CD4-positive, alpha-beta memory T cell (primary cell): ENCODE data around the gene RABEP2. TPM values are rescaled to one million over a fixed set of nuclear protein-coding genes. Genes with fewer than 3 reads are reported as not detected.
"Not testable (repeated sequence)": the region's sequence is repeated elsewhere in the genome, so short reads cannot be mapped to it uniquely, and the experiment has no call there.

Experiments used
- CTCF ChIA-PET: fragments of 350-600 bp; sonication (Branson Sonifier 250); formaldehyde crosslinking; loops from one replicate; lab custom pipeline; 2021; ENCODE audit warnings: inconsistent platforms; ENCODE audit not compliant: partially characterized antibody; lab: Charles Lee
- POLR2A ChIA-PET: fragments of 350-600 bp; sonication (Branson Sonifier 250); formaldehyde crosslinking; loops from one replicate; lab custom pipeline; 2021; ENCODE audit not compliant: partially characterized antibody; lab: Charles Lee
- DNase-seq, 5 donors: peaks; one replicate each; pipeline versions ENCODE4 v3.0.0 to v3.0.0-alpha.2; 2020 to 2022; ENCODE audit warnings: mixed read lengths in 1 of 5
- H3K27ac ChIP-seq: one replicate; pipeline ENCODE4 v1.7.0; 2013; ENCODE audit warnings: low read depth, low read length
- H3K27me3 ChIP-seq: 2 replicates; pipeline ENCODE4 v1.7.0; 2013; ENCODE audit warnings: mild to moderate bottlenecking, low read length, moderate library complexity; ENCODE audit not compliant: insufficient read depth
- H3K36me3 ChIP-seq: 2 replicates; pipeline ENCODE4 v1.7.0; 2013; ENCODE audit warnings: mild to moderate bottlenecking, low read length, moderate library complexity; ENCODE audit not compliant: insufficient read depth
- H3K4me1 ChIP-seq: 2 replicates; pipeline ENCODE4 v1.7.0; 2013; ENCODE audit warnings: mild to moderate bottlenecking, low read length, moderate library complexity; ENCODE audit not compliant: insufficient read depth
- H3K4me3 ChIP-seq, 2 donors: one replicate each; pipeline ENCODE4 v1.7.0; 2013; ENCODE audit warnings: low read length in 2 of 2, mild to moderate bottlenecking in 1 of 2
- H3K9me3 ChIP-seq, 2 donors: one replicate each; pipeline ENCODE4 v1.7.0; 2013; ENCODE audit warnings: low read length in 2 of 2, control low read depth in 1 of 2; ENCODE audit not compliant: control insufficient read depth in 1 of 2
- H3K27ac Mint-ChIP-seq, 7 donors: one replicate each; pipeline ENCODE4 v1.8.0; 2020 to 2021; ENCODE audit warnings: mixed read lengths in 7 of 7, mild to moderate bottlenecking in 6 of 7, inconsistent platforms in 3 of 7, moderate library complexity in 3 of 7
- H3K27me3 Mint-ChIP-seq, 2 donors: one replicate each; pipeline ENCODE4 v1.8.0; 2020 to 2021; ENCODE audit warnings: mixed read lengths in 2 of 2
- H3K36me3 Mint-ChIP-seq, 2 donors: one replicate each; pipeline ENCODE4 v1.8.0; 2020 to 2021; ENCODE audit warnings: mixed read lengths in 2 of 2, inconsistent platforms in 1 of 2, mild to moderate bottlenecking in 1 of 2
- H3K4me1 Mint-ChIP-seq, 4 donors: one replicate each; pipeline ENCODE4 v1.8.0; 2020 to 2021; ENCODE audit warnings: mixed read lengths in 4 of 4, mild to moderate bottlenecking in 1 of 4
- H3K4me3 Mint-ChIP-seq, 8 donors: one replicate each; pipeline ENCODE4 v1.8.0; 2020 to 2021; ENCODE audit warnings: mixed read lengths in 8 of 8, mild to moderate bottlenecking in 7 of 8, moderate library complexity in 6 of 8, inconsistent platforms in 3 of 8
- H3K9me3 Mint-ChIP-seq, 8 donors: one replicate each; pipeline ENCODE4 v1.8.0; 2020 to 2021; ENCODE audit warnings: mixed read lengths in 8 of 8, mild to moderate bottlenecking in 5 of 8, inconsistent platforms in 3 of 8, moderate library complexity in 1 of 8
- intact Hi-C: fragments of 100-400 bp; cut with micrococcal nuclease; formaldehyde crosslinking; loops from one replicate; pipeline ENCODE4 v1.15.1; 2023
- polyA plus RNA-seq, 2 donors: library from polyadenylated mRNA; unstranded; fragments of 300-500 nt; fragmentation: Illumina TruSeq; gene quantifications; one replicate each; pipeline ENCODE4 v1.2.3, GENCODE V29; 2021
- total RNA-seq, 2 experiments: library from RNA; stranded (reverse); gene quantifications; one replicate each; pipeline ENCODE4 v1.2.3, GENCODE V29; 2021

The RABEP2 gene
- total and polyA plus RNA-seq, 4 experiments from 2014 or later: 3.1 to 29.0 (median 15.4) TPM

- H3K27me3 ChIP-seq: no peaks in the 10 kb centered on the region
- H3K9me3 ChIP-seq: no peaks in the 10 kb centered on the region
- POLR2A ChIA-PET: no interaction called here
- no peaks in the 10 kb centered on the region for H3K36me3 ChIP-seq
- Mint-ChIP-seq H3K27me3 (no peaks in the 10 kb centered on the region), H3K9me3 (peaks cover 0 to 2% (median 0%) of the 10 kb centered on the region in 8 donors), H3K4me3 (no peak overlapping the region), H3K4me1 (peaks cover 6 to 9% (median 7%) of the 10 kb centered on the region in 4 donors), H3K36me3 (no peaks in the 10 kb centered on the region), H3K27ac (peak overlapping the region in 1 of 7 donors; percentile 53)
- no peak overlapping the region for H3K4me3 ChIP-seq
- H3K27ac ChIP-seq: no peak overlapping the region
- CTCF ChIA-PET: interaction anchor here (0.7 to 5.4 kb wide), 4 partner anchors 34 to 756 kb away, joined by 3 to 65 read pairs (median 3); no protein-coding TSS in a partner anchor
- H3K4me1 ChIP-seq: peaks cover 9% of the 10 kb centered on the region
- intact Hi-C loops: no loop called here
- DNase-seq: no peak
Observed at GRCh38 chr16:28943281-28943680, 18.2 kb upstream of the RABEP2 start.

GRCh38 chr16:28939825-28940224 is 14.8 kb upstream of the RABEP2 start:
- H3K4me3 ChIP-seq, intact Hi-C loops, POLR2A ChIA-PET: not testable (repeated sequence)

GRCh38 chr16:28938721-28939120 is 13.7 kb upstream of the RABEP2 start:
- Histone ChIP-seq H3K27ac (no peak overlapping the region), H3K4me3 (no peak overlapping the region), H3K9me3 (no peaks in the 10 kb centered on the region), H3K36me3 (no peaks in the 10 kb centered on the region), H3K27me3 (no peaks in the 10 kb centered on the region), H3K4me1 (peaks cover 14% of the 10 kb centered on the region)
- intact Hi-C loops: no loop called here
- H3K4me1 Mint-ChIP-seq: peaks cover 11 to 19% (median 12%) of the 10 kb centered on the region in 4 donors
- no peak for DNase-seq
- H3K27me3 Mint-ChIP-seq: no peaks in the 10 kb centered on the region
- peak overlapping the region in 1 of 8 donors; percentile 12 for H3K4me3 Mint-ChIP-seq
- ChIA-PET CTCF (interaction anchor here (0.7 kb wide), 1 partner anchor 9 kb away, joined by 3 read pairs; no protein-coding TSS in a partner anchor), POLR2A (interaction anchor here (0.6 kb wide), 1 partner anchor 1451 kb away, joined by 3 read pairs; no protein-coding TSS in a partner anchor)
- no peak overlapping the region for H3K27ac Mint-ChIP-seq
- no peaks in the 10 kb centered on the region for H3K9me3 Mint-ChIP-seq
- H3K36me3 Mint-ChIP-seq: no peaks in the 10 kb centered on the region

More at GRCh38 chr16:28939825-28940224, 14.8 kb upstream of the RABEP2 start:
- not testable (repeated sequence) for H3K4me3 Mint-ChIP-seq, H3K27me3 Mint-ChIP-seq, H3K27ac ChIP-seq, H3K27me3 ChIP-seq, H3K36me3 ChIP-seq, DNase-seq, H3K36me3 Mint-ChIP-seq, H3K9me3 ChIP-seq, H3K9me3 Mint-ChIP-seq
- peaks cover 14% of the 10 kb centered on the region for H3K4me1 ChIP-seq
- CTCF ChIA-PET: interaction anchor here (0.7 kb wide), 1 partner anchor 8 kb away, joined by 3 read pairs; no protein-coding TSS in a partner anchor
- H3K27ac Mint-ChIP-seq: peak overlapping the region in 1 of 7 donors; percentile 77
- peaks cover 10 to 13% (median 11%) of the 10 kb centered on the region in 4 donors for H3K4me1 Mint-ChIP-seq

- POLR2A ChIA-PET: no interaction called here
- intact Hi-C loops: no loop called here
- no peak for DNase-seq
- CTCF ChIA-PET: no interaction called here
- H3K4me1 Mint-ChIP-seq: peaks cover 11 to 19% (median 12%) of the 10 kb centered on the region in 4 donors
- peak overlapping the region in 2 of 7 donors; percentile 48 to 63 for H3K27ac Mint-ChIP-seq
- Histone ChIP-seq H3K4me1 (peaks cover 14% of the 10 kb centered on the region), H3K9me3 (no peaks in the 10 kb centered on the region), H3K27me3 (no peaks in the 10 kb centered on the region), H3K27ac (no peak overlapping the region), H3K36me3 (no peaks in the 10 kb centered on the region), H3K4me3 (no peak overlapping the region)
- H3K27me3 Mint-ChIP-seq: no peaks in the 10 kb centered on the region
- H3K4me3 Mint-ChIP-seq: no peak overlapping the region
- no peaks in the 10 kb centered on the region for H3K9me3 Mint-ChIP-seq
- no peaks in the 10 kb centered on the region for H3K36me3 Mint-ChIP-seq
Observed at GRCh38 chr16:28937222-28937876, 12.3 kb upstream of the RABEP2 start.

GRCh38 chr16:28936784-28937155 is 11.7 kb upstream of the RABEP2 start:
- Mint-ChIP-seq H3K4me3 (peak overlapping the region; percentile 55 to 80 (median 74)), H3K9me3 (no peaks in the 10 kb centered on the region), H3K27ac (peak overlapping the region in 4 of 7 donors; percentile 3 to 88 (median 52)), H3K27me3 (no peaks in the 10 kb centered on the region), H3K36me3 (no peaks in the 10 kb centered on the region), H3K4me1 (peaks cover 11 to 19% (median 12%) of the 10 kb centered on the region in 4 donors)
- H3K4me1 ChIP-seq: peaks cover 14% of the 10 kb centered on the region
- no peaks in the 10 kb centered on the region for H3K27me3 ChIP-seq
- ChIA-PET CTCF (interaction anchor here (1.0 to 1.7 kb wide), 3 partner anchors 9 to 13 kb away, joined by 4 to 6 read pairs (median 5); no protein-coding TSS in a partner anchor), POLR2A (interaction anchor here (0.7 to 1.2 kb wide), 6 partner anchors 9 to 113 kb away, joined by 3 to 8 read pairs (median 4); partner anchors contain the start of gene TUFM)
- no peaks in the 10 kb centered on the region for H3K9me3 ChIP-seq
- peak overlapping the region in 1 of 2 donors; percentile 30 for H3K4me3 ChIP-seq
- intact Hi-C loops: no loop called here
- no peak overlapping the region for H3K27ac ChIP-seq
- no peak for DNase-seq
- H3K36me3 ChIP-seq: no peaks in the 10 kb centered on the region

GRCh38 chr16:28935924-28936783 is 11.1 kb upstream of the RABEP2 start:
- Histone ChIP-seq H3K27ac (no peak overlapping the region), H3K9me3 (no peaks in the 10 kb centered on the region), H3K4me1 (peaks cover 14% of the 10 kb centered on the region), H3K4me3 (peak overlapping the region; percentile 30 to 34), H3K36me3 (no peaks in the 10 kb centered on the region), H3K27me3 (no peaks in the 10 kb centered on the region)
- intact Hi-C loops: no loop called here
- ChIA-PET CTCF (interaction anchor here (0.8 to 1.7 kb wide), 4 partner anchors 9 to 18 kb away, joined by 3 to 6 read pairs (median 4); no protein-coding TSS in a partner anchor), POLR2A (interaction anchor here (0.7 to 1.2 kb wide), 6 partner anchors 9 to 112 kb away, joined by 3 to 8 read pairs (median 4); partner anchors contain the start of gene TUFM)
- Mint-ChIP-seq H3K9me3 (no peaks in the 10 kb centered on the region), H3K4me1 (peaks cover 11 to 19% (median 12%) of the 10 kb centered on the region in 4 donors), H3K27ac (peak overlapping the region; percentile 3 to 88 (median 46)), H3K36me3 (no peaks in the 10 kb centered on the region), H3K27me3 (no peaks in the 10 kb centered on the region), H3K4me3 (peak overlapping the region; percentile 55 to 80 (median 74))
- DNase-seq: peak; percentile 83 to 85 (median 84)
